ENCODE results near the gene MT1F.

MT1F gene

GRCh38 chr16:56632848-56633365 lies 24.9 kb upstream of the MT1F start:
- no peak for TF ChIP-seq CTCF (conservative IDR thresholded peaks at IDR 0.05; ENCODE audit: low read depth, low read length)
- H3K4me3 ChIP-seq (ENCODE audit: low read length), result peak overlapping the region; percentile 39
- DNase-seq (ENCODE audit: low read depth), result no peak

- TF ChIP-seq CTCF (conservative IDR thresholded peaks at IDR 0.05; ENCODE audit: low read depth, low read length), result no peak
- H3K4me3 ChIP-seq (ENCODE audit: low read length), result no peak overlapping the region
These were observed 24.2 kb upstream of the MT1F start for GRCh38 chr16:56633535-56633934.

GRCh38 chr16:56634715-56635440 lies 22.9 kb upstream of the MT1F start:
- DNase-seq (ENCODE audit: low read depth), result no peak
- no peak overlapping the region for H3K4me3 ChIP-seq (ENCODE audit: low read length)
- no peak for TF ChIP-seq CTCF (conservative IDR thresholded peaks at IDR 0.05; ENCODE audit: low read depth, low read length)

More at GRCh38 chr16:56633535-56633934, 24.2 kb upstream of the MT1F start:
- no peak for DNase-seq (ENCODE audit: low read depth)

DNA sequence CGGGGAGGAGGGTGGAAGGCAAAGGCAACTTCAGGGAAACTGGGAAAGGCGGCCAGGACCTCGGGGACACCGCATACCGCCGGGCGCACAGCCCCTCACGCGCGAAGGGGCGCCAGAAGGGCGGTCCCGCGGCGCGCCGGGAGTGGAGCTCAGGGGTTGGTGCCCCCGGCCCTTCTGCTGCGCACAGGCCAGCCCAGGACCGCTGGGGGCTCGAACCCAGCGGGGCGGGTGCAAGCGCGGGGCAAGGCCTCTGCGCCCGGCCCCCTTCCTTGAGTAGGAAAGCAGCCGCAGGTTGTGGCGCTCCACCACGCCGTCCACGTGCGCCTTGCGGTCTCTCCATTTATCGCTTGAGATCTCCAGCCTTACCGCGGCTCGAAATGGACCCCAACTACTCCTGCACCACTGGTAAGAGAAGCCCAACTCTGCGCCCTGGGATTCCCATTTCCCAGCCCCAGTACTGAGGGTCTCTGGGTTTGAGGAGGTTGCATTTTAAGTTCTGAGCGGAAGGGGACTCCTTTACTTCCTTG lies 22.3 kb upstream of the MT1F start:
- no peak for TF ChIP-seq CTCF (conservative IDR thresholded peaks at IDR 0.05; ENCODE audit: low read depth, low read length)
- H3K4me3 ChIP-seq (ENCODE audit: low read length), result no peak overlapping the region
- no peak for DNase-seq (ENCODE audit: low read depth)

- no peak overlapping the region for H3K4me3 ChIP-seq (ENCODE audit: low read length)
- no peak for TF ChIP-seq CTCF (conservative IDR thresholded peaks at IDR 0.05; ENCODE audit: low read depth, low read length)
- no peak for DNase-seq (ENCODE audit: low read depth)
These were observed 20.9 kb upstream of the MT1F start for GRCh38 chr16:56636616-56637413.

DNA sequence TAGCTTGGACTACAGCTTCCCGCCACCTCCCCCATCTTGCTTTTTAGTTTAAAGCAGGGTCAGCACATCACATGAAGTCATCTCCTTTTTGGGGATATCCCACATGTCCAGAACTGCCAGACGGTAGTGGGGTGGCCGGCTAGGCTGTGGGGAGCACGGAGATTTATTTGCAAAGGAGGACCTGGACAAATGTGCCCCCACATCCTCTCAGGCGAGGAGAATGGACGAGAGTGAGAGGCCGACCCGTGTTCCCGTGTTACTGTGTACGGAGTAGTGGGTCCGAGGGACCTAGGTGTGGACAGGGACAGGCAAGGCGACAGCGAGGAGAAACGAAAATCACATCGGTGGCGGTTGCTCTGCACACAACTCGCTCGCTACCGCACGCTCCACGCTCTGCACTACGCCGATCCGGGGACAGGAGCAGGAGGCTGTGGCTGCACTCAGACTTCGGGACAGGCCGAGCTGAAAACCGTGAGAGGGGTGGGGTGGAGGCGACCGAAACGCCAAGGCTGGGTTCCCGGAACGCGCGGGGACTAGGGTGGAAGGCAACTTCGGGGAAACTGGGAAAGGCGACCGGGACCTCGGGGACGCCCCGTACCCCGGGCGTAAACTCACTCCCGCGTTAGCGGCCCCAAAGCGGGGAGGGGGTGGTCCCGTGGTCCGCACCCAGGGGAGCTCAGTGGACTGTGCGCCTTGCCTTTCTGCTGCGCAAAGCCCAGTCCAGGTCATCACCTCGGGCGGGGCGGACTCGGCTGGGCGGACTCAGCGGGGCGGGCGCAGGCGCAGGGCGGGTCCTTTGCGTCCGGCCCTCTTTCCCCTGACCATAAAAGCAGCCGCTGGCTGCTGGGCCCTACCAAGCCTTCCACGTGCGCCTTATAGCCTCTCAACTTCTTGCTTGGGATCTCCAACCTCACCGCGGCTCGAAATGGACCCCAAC lies 19.7 kb upstream of the MT1F start, which contains the start of gene MT1A:
Gene MT1A, plus strand, starts transcription at position 853 of the 937 bp plus-strand sequence. Its CDS starts 73 bp downstream, at position 926.
- no peak for TF ChIP-seq CTCF (conservative IDR thresholded peaks at IDR 0.05; ENCODE audit: low read depth, low read length)
- peak within 1 kb of the TSS; percentile 42 for H3K4me3 ChIP-seq (ENCODE audit: low read length)
- no peak for DNase-seq (ENCODE audit: low read depth)
